Endothelial cell of umbilical vein (primary cell): ENCODE results near the gene RYR2. TPM values are rescaled to one million over a fixed set of nuclear protein-coding genes. Genes with fewer than 3 reads are reported as not detected.

Source experiments
- BruUV-seq: library from RNA; stranded (reverse); fragments of 400-500 nt; replicated peaks from 2 replicates; lab custom pipeline; 2021; lab: Mats Ljungman, UMichigan
- CTCF ChIA-PET: fragments of 300-600, 350-600 bp; sonication (Branson Sonifier 250); formaldehyde crosslinking; loops from one replicate; lab custom pipeline; 2021; ENCODE audit warnings: antibody characterized with exemption, inconsistent platforms; lab: Charles Lee
- POLR2A ChIA-PET: fragments of 300-600, 350-600 bp; sonication (Branson Sonifier 250); formaldehyde crosslinking; loops from one replicate; lab custom pipeline; 2021; ENCODE audit warnings: antibody characterized with exemption, inconsistent platforms; lab: Charles Lee
- DNase-seq: peaks from one replicate; pipeline ENCODE4 v3.0.0-alpha.2; 2011; ENCODE audit warnings: low read depth, low spot score
- FAIRE-seq: peaks from 2 replicates; lab custom pipeline; 2011; peaks lifted over from hg19 to GRCh38; lab: Jason Lieb, UNC
- H2AFZ ChIP-seq: 2 replicates; pipeline ENCODE4 v1.6.0; 2012; ENCODE audit warnings: low read depth, low read length, control low read depth, inconsistent platforms
- H3K27ac ChIP-seq: 2 replicates; pipeline ENCODE4 v1.5.1; 2011; ENCODE audit warnings: low read depth, mild to moderate bottlenecking, control low read depth, low read length, moderate library complexity; ENCODE audit not compliant: insufficient read depth
- H3K27me3 ChIP-seq, 2 experiments: 2 replicates each; pipeline versions ENCODE4 v1.6.0 to v1.6.1; 2011; ENCODE audit warnings: low read length in 2 of 2, mixed read lengths in 1 of 2; ENCODE audit not compliant: control insufficient read depth in 2 of 2, insufficient read depth in 2 of 2
- H3K36me3 ChIP-seq, 2 experiments: 2 replicates in 1 of 2; 3 replicates in 1 of 2; pipeline ENCODE4 v1.5.1; 2011; ENCODE audit warnings: low read length in 2 of 2, mild to moderate bottlenecking in 1 of 2, moderate library complexity in 1 of 2; ENCODE audit not compliant: control insufficient read depth in 2 of 2, insufficient read depth in 2 of 2; ENCODE audit errors: extremely low read depth in 1 of 2
- H3K4me1 ChIP-seq: 3 replicates; pipeline ENCODE4 v1.5.1; 2011; ENCODE audit warnings: mild to moderate bottlenecking, low read length; ENCODE audit not compliant: control insufficient read depth, insufficient read depth; ENCODE audit errors: extremely low read depth
- H3K4me2 ChIP-seq: 2 replicates; pipeline ENCODE4 v1.6.1; 2011; ENCODE audit warnings: low read length, control low read depth, mixed read lengths; ENCODE audit not compliant: insufficient read depth
- H3K4me3 ChIP-seq, 3 experiments: fragments of 200-600 bp in 1 of 3; sonication (generic), shearing (Covaris generic) in 1 of 3; replicated peaks in 1 of 3; 2 replicates each; pipeline ENCODE4 v1.5.1; 2011 to 2016; ENCODE audit warnings: control low read depth in 3 of 3, low read length in 3 of 3, mild to moderate bottlenecking in 2 of 3, inconsistent platforms in 1 of 3, low read depth in 1 of 3, moderate library complexity in 1 of 3; ENCODE audit not compliant: insufficient read depth in 1 of 3
- H3K79me2 ChIP-seq: 2 replicates; pipeline ENCODE4 v1.6.0; 2012; ENCODE audit warnings: low read length, inconsistent platforms; ENCODE audit not compliant: control insufficient read depth, insufficient read depth
- H3K9ac ChIP-seq: replicated peaks from 2 replicates; pipeline ENCODE3; 2011; ENCODE audit warnings: low read length, control low read depth; ENCODE audit not compliant: insufficient read depth; ENCODE audit errors: extremely low read depth
- H3K9me1 ChIP-seq: replicated peaks from 3 replicates; pipeline ENCODE4 v1.6.0; 2011; ENCODE audit warnings: mild to moderate bottlenecking, low read length; ENCODE audit not compliant: control insufficient read depth, insufficient read depth; ENCODE audit errors: extremely low read depth
- H3K9me3 ChIP-seq: replicated peaks from 2 replicates; pipeline ENCODE4 v1.5.1; 2012; ENCODE audit warnings: low read length, inconsistent platforms; ENCODE audit not compliant: control insufficient read depth, insufficient read depth
- H4K20me1 ChIP-seq: replicated peaks from 2 replicates; pipeline ENCODE3; 2011; ENCODE audit warnings: mild to moderate bottlenecking, low read length; ENCODE audit not compliant: control insufficient read depth, insufficient read depth; ENCODE audit errors: extremely low read depth
- CTCF ChIP-seq, 2 donors: IDR thresholded peaks; 1 replicate in 1 of 2; 2 replicates in 1 of 2; pipeline ENCODE4 v1.5.1; 2011; ENCODE audit warnings: low read length in 2 of 2, mild to moderate bottlenecking in 2 of 2, moderate library complexity in 2 of 2, control low read depth in 1 of 2, inconsistent platforms in 1 of 2, low read depth in 1 of 2; ENCODE audit not compliant: insufficient read depth in 1 of 2; ENCODE audit errors: extremely low read depth in 1 of 2
- EZH2 ChIP-seq: IDR thresholded peaks from 2 replicates; pipeline ENCODE4 v1.6.1; 2012; ENCODE audit warnings: borderline replicate concordance, low read depth, mild to moderate bottlenecking, moderate library complexity, low read length, inconsistent platforms; ENCODE audit not compliant: severe bottlenecking
- FOS ChIP-seq: IDR thresholded peaks from 2 replicates; pipeline ENCODE4 v1.6.1; 2011; ENCODE audit warnings: mild to moderate bottlenecking, low read length, moderate library complexity, borderline replicate concordance; ENCODE audit not compliant: insufficient read depth
- GATA2 ChIP-seq: IDR thresholded peaks from 2 replicates; pipeline ENCODE4 v1.7.0; 2011; ENCODE audit warnings: low read depth, mild to moderate bottlenecking, moderate library complexity, mixed read lengths, low read length; ENCODE audit not compliant: insufficient read length, insufficient read depth
- JUN ChIP-seq: IDR thresholded peaks from 2 replicates; pipeline ENCODE4 v1.6.1; 2011; ENCODE audit warnings: borderline replicate concordance, low read depth; ENCODE audit not compliant: insufficient read length, insufficient read depth
- MAX ChIP-seq: IDR thresholded peaks from 2 replicates; pipeline ENCODE4 v1.6.1; 2011; ENCODE audit not compliant: insufficient read depth, insufficient read length
- MYC ChIP-seq: IDR thresholded peaks from one replicate; pipeline ENCODE4 v1.6.1; 2011; ENCODE audit warnings: mild to moderate bottlenecking, low read depth, low read length
- POLR2A ChIP-seq: IDR thresholded peaks from 2 replicates; pipeline ENCODE4 v1.6.1; 2012; ENCODE audit warnings: low read depth, mild to moderate bottlenecking, control low read depth, low read length
- POLR2AphosphoS5 ChIP-seq: IDR thresholded peaks from 2 replicates; pipeline ENCODE4 v1.6.1; 2012; ENCODE audit warnings: low read depth, mild to moderate bottlenecking, control low read depth, low read length, moderate library complexity; ENCODE audit not compliant: insufficient read depth
- dilution Hi-C: fragments of 300-500 bp; cut with MboI; formaldehyde crosslinking; loops from one replicate; pipeline ENCODE4 v1.15.0; 2019; ENCODE audit warnings: low sequenced_read_pairs; ENCODE audit not compliant: extremely low pct_ligation_motif_present
- intact Hi-C: fragments of 100-400 bp; cut with micrococcal nuclease; formaldehyde crosslinking; loops from one replicate; pipeline ENCODE4 v1.10.0; 2022
- polyA plus RNA-seq, 4 experiments: library from polyadenylated mRNA; depleted of rRNA in 3 of 4; stranded (reverse) in 3 of 4; unstranded in 1 of 4; fragments of >200 nt; gene quantifications; 2 replicates each; pipeline versions ENCODE4 v1.2.1 to v1.2.3, GENCODE V29; 2011 to 2012; ENCODE audit warnings: missing spikeins in 1 of 4
- total RNA-seq: library from RNA; stranded (reverse); gene quantifications from 2 replicates; pipeline ENCODE4 v1.2.3, GENCODE V29; 2021

Gene RYR2
- total and polyA plus RNA-seq, 2 donors (not counting 3 experiments of a cell fraction or from before 2014, with no cell fraction given), result not detected

GRCh38 chr1:237258871-237259270 is 216.9 kb downstream of the RYR2 start:
- no peak for FAIRE-seq
- Histone ChIP-seq H4K20me1 (no peaks in the 10 kb centered on the region), H3K36me3 (no peaks in the 10 kb centered on the region), H3K27me3 (no peaks in the 10 kb centered on the region), H3K4me3 (no peak overlapping the region), H3K79me2 (no peaks in the 10 kb centered on the region), H3K9me1 (no peaks in the 10 kb centered on the region), H3K9ac (no peak overlapping the region), H2AFZ (no peak overlapping the region), H3K27ac (no peak overlapping the region), H3K9me3 (no peaks in the 10 kb centered on the region), H3K4me1 (no peaks in the 10 kb centered on the region), H3K4me2 (no peak overlapping the region)
- CTCF ChIA-PET, result no interaction called here
- dilution Hi-C loops (no loop called here), intact Hi-C loops (no loop called here)
- DNase-seq, result no peak
- POLR2A ChIA-PET, result no interaction called here
- no TSS peak for BruUV-seq
- TF ChIP-seq MYC (no peak), JUN (no peak), MAX (no peak), POLR2AphosphoS5 (no peak), EZH2 (no peak), CTCF (IDR thresholded peaks at IDR 0.05; ENCODE audit: extremely low read depth in 1 of 2, insufficient read depth in 1 of 2, low read depth in 1 of 2, low read length in 2 of 2) (no peak), FOS (no peak), GATA2 (no peak), POLR2A (no peak)
